ENCODE results near the gene VEPH1.

The VEPH1 gene

GRCh38 chr3:157268026-157268425, 235.2 kb downstream of the VEPH1 start:
- TF ChIP-seq CTCF (IDR thresholded peaks at IDR 0.05; ENCODE audit: insufficient read depth, low read length, poor library complexity, severe bottlenecking) = no peak
- no peak for DNase-seq (ENCODE audit: extremely low read depth, insufficient read length)
- Histone ChIP-seq H3K27me3 (replicated peaks; ENCODE audit: control insufficient read depth, insufficient read depth, low read length) (no peaks in the 10 kb centered on the region), H3K4me3 (replicated peaks; ENCODE audit: low read depth, low read length) (no peak overlapping the region), H3K36me3 (ENCODE audit: control insufficient read depth, insufficient read depth, low read length) (no peaks in the 10 kb centered on the region)

GRCh38 chr3:157265931-157266330, 237.3 kb downstream of the VEPH1 start:
- no peaks in the 10 kb centered on the region for H3K36me3 ChIP-seq (ENCODE audit: control insufficient read depth, insufficient read depth, low read length)
- no peaks in the 10 kb centered on the region for H3K27me3 ChIP-seq (replicated peaks; ENCODE audit: control insufficient read depth, insufficient read depth, low read length)
- TF ChIP-seq CTCF (IDR thresholded peaks at IDR 0.05; ENCODE audit: insufficient read depth, low read length, poor library complexity, severe bottlenecking) = no peak
- H3K4me3 ChIP-seq (replicated peaks; ENCODE audit: low read depth, low read length) = no peak overlapping the region
- DNase-seq (ENCODE audit: extremely low read depth, insufficient read length) = no peak

GRCh38 chr3:157263027-157263426, 240.2 kb downstream of the VEPH1 start:
- no peak overlapping the region for H3K4me3 ChIP-seq (replicated peaks; ENCODE audit: low read depth, low read length)
- TF ChIP-seq CTCF (IDR thresholded peaks at IDR 0.05; ENCODE audit: insufficient read depth, low read length, poor library complexity, severe bottlenecking) = no peak
- H3K27me3 ChIP-seq (replicated peaks; ENCODE audit: control insufficient read depth, insufficient read depth, low read length) = no peaks in the 10 kb centered on the region
- H3K36me3 ChIP-seq (ENCODE audit: control insufficient read depth, insufficient read depth, low read length) = no peaks in the 10 kb centered on the region
- no peak for DNase-seq (ENCODE audit: extremely low read depth, insufficient read length)

- Histone ChIP-seq H3K27me3 (replicated peaks; ENCODE audit: control insufficient read depth, insufficient read depth, low read length) (no peaks in the 10 kb centered on the region), H3K4me3 (replicated peaks; ENCODE audit: low read depth, low read length) (no peak overlapping the region), H3K36me3 (ENCODE audit: control insufficient read depth, insufficient read depth, low read length) (no peaks in the 10 kb centered on the region)
- TF ChIP-seq CTCF (IDR thresholded peaks at IDR 0.05; ENCODE audit: insufficient read depth, low read length, poor library complexity, severe bottlenecking) = no peak
- DNase-seq (ENCODE audit: extremely low read depth, insufficient read length) = no peak
These were observed 242.2 kb downstream of the VEPH1 start for GRCh38 chr3:157261000-157261399.

GRCh38 chr3:157259825-157260224, 243.4 kb downstream of the VEPH1 start:
- TF ChIP-seq CTCF (IDR thresholded peaks at IDR 0.05; ENCODE audit: insufficient read depth, low read length, poor library complexity, severe bottlenecking) = no peak
- no peaks in the 10 kb centered on the region for H3K27me3 ChIP-seq (replicated peaks; ENCODE audit: control insufficient read depth, insufficient read depth, low read length)
- no peak for DNase-seq (ENCODE audit: extremely low read depth, insufficient read length)
- H3K36me3 ChIP-seq (ENCODE audit: control insufficient read depth, insufficient read depth, low read length) = no peaks in the 10 kb centered on the region
- H3K4me3 ChIP-seq (replicated peaks; ENCODE audit: low read depth, low read length) = no peak overlapping the region

GRCh38 chr3:157257101-157257500, 246.1 kb downstream of the VEPH1 start:
- Histone ChIP-seq H3K27me3 (replicated peaks; ENCODE audit: control insufficient read depth, insufficient read depth, low read length) (no peaks in the 10 kb centered on the region), H3K36me3 (ENCODE audit: control insufficient read depth, insufficient read depth, low read length) (no peaks in the 10 kb centered on the region), H3K4me3 (replicated peaks; ENCODE audit: low read depth, low read length) (no peak overlapping the region)
- no peak for DNase-seq (ENCODE audit: extremely low read depth, insufficient read length)
- TF ChIP-seq CTCF (IDR thresholded peaks at IDR 0.05; ENCODE audit: insufficient read depth, low read length, poor library complexity, severe bottlenecking) = no peak

All from GM06990 (cell line).